SU-DHL-6 (cell line): Measurements from ENCODE around the gene PPP1R9B.

Experiments
- CTCF ChIP-seq: fragments of 200-600 bp; sonication (generic); IDR thresholded peaks from one replicate; pipeline ENCODE4 v1.5.1; 2017; ENCODE audit warnings: antibody characterized with exemption, mild to moderate bottlenecking, low read length, moderate library complexity; ENCODE audit not compliant: insufficient read depth, poor library complexity, severe bottlenecking
- EZH2phosphoT487 ChIP-seq: fragments of 200-600 bp; sonication (generic), shearing (Covaris generic); conservative IDR thresholded peaks from 2 replicates; pipeline ENCODE4 v1.6.1; 2018; ENCODE audit warnings: mild to moderate bottlenecking, antibody characterized with exemption, low read length, moderate library complexity, mixed read lengths

- TF ChIP-seq CTCF (no peak), EZH2phosphoT487 (no peak)
Observed at GRCh38 chr17:50192144-50192617, 41.7 kb upstream of the PPP1R9B start.
